Measurements from ENCODE around the gene PAN2.

PAN2 gene

GRCh38 chr12:56267443-56268071 lies 66.2 kb downstream of the PAN2 start:
- DNase-seq, result no peak

GRCh38 chr12:56266693-56267442 lies 66.9 kb downstream of the PAN2 start, which contains the start of gene COQ10A:
COQ10A (plus strand) TSS chr12:56266942; CDS start chr12:56267119, 177 bp downstream.
- DNase-seq, result peak; percentile 76

Measured in NCI-H1092 (cell line).